NCI-H226 (cell line): Measurements from ENCODE around the gene TNIK.

Experiments used
- DNase-seq: peaks from one replicate; pipeline ENCODE4 v3.0.0-alpha.2; 2015

The TNIK gene

GRCh38 chr3:171221104-171221503 is 239.1 kb downstream of the TNIK start:
- DNase-seq: no peak

DNA sequence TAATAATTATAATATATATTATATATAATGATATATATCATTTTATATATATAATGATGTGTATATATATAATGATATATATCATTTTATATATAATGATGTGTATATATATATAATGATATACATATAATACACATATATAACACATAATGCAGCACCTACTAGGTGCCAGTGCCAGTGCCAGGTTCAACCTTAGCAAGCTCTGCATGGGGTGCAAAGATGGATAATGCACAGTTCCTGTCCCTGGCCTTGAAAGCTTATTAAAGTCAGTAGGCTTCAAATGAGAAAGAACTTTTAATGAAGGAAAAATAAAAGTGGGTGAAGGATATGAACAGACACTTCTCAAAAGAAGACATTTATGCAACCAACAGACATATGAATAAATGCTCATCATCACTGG is 240.9 kb downstream of the TNIK start:
- DNase-seq: no peak

- DNase-seq: no peak
Measured at GRCh38 chr3:171218069-171218468, 242.1 kb downstream of the TNIK start.

DNA sequence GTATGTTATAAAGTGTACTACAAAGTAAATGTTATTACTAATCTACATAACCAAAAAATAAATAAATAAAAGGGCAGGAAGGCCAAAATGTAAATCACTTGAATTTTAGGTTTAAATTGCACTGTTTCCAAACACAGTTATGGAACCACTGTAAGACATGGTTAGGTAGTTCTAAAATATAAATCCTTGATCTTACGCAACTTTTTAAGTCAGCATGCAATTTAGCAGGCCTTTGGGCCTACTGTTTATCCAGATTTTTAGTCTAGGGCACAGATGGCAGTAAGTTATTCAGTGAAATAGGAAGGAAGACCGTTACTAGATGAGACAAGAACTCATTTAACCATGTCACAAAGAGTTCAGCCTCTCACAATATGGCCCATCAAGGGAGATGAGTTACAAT is 246.3 kb downstream of the TNIK start:
- no peak for DNase-seq

- no peak for DNase-seq
Measured at GRCh38 chr3:171213178-171213577, 247.0 kb downstream of the TNIK start.

GRCh38 chr3:171212648-171213047 is 247.6 kb downstream of the TNIK start:
- DNase-seq: no peak

- DNase-seq: no peak
Measured at GRCh38 chr3:171206283-171206682, 253.9 kb downstream of the TNIK start.

- DNase-seq: no peak
Measured at GRCh38 chr3:171204942-171205341, 255.3 kb downstream of the TNIK start.

GRCh38 chr3:171201825-171202224 is 258.4 kb downstream of the TNIK start:
- DNase-seq: no peak

- no peak for DNase-seq
Measured at GRCh38 chr3:171200750-171201088, 259.5 kb downstream of the TNIK start.

GRCh38 chr3:171200052-171200749 is 260.0 kb downstream of the TNIK start:
- no peak for DNase-seq

DNA sequence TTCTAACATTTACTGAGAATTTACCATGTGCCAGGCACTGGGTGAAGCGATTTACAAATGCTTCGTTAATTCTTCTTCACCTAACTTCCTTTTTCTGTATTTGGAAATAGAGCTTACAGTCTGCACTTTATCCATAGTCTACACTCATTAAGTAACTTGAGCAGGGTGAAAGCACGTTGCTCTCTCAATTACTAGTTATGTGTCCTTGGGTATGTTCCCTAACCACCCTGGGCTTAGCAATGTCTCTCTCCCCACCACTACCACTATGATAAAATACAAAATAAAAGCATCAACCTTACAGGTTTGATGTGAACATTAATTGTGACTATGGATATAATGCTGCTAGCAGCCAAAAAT is 260.8 kb downstream of the TNIK start:
- DNase-seq: no peak

- no peak for DNase-seq
Measured at GRCh38 chr3:171198781-171199472, 261.3 kb downstream of the TNIK start.

GRCh38 chr3:171195686-171196085 is 264.5 kb downstream of the TNIK start:
- peak; percentile 1 for DNase-seq

DNA sequence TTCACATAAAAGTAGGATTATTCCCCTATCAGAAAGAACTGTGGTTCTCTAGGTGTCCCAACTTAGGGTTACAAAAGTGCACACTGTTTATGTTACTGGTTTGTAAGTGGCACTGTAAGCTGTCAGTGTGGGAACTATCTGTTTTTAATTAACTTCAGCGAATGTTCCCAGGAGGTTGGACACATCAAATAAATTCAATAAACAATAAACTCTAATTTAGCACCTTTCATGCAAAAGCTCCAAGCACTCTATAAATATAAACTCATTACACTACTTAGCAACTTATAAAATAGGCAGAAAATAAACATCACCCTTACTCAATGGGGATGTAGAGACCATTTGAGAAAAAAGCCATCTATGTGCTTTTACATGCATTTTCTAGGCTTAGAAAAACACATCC is 265.2 kb downstream of the TNIK start:
- DNase-seq: no peak

DNA sequence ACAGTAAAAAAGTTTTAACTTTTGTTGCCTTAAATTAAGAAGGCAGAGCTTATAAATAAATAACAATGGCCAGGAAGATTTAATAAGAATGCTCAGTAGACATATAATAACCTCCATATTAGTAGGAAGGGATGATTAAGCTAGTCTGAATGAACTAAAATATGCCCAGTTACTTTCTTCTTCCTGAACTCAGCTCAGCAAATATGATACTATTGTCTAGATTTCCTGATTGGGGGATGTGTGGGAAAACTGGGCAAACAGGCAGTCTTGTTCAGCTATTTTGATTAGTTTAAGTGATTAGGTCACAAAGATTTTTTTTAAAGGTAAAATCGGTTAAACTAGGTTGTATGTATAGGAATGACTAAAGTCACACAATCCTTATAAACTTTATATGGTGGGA is 266.5 kb downstream of the TNIK start:
- DNase-seq: no peak

DNA sequence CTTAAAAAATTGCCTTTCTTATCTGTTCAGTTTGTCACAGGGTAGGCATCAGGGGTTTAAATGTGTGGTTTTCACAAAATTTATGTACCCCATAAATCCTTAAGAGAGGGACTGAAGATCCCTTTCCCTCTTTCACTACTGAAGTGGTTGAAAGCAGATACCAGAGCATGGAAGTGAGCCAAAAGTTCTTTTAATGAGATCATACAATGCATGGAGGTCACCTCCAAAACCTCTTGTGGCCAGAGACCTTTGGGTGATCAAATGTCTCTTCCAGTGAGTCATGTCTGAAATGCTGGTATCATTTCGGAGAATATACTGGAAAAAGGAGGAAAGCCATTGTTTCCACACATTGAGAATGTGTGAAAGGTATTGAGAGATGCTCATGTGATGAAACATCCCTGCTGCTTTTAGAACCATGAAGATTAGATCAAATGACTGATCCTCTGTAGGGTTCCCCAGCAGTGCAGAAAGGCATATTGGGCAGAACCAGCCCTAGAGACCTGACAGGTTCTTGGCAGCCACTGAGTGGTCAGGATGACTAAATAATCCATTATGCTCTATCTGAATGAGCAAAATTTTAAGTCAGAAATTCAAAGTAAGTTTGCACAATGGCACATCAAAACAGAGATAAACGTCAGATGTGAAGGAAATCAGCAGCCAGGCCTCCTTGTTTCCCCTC is 267.9 kb downstream of the TNIK start:
- DNase-seq: peak; percentile 88

GRCh38 chr3:171190668-171191067 is 269.5 kb downstream of the TNIK start:
- DNase-seq: peak; percentile 43

DNA sequence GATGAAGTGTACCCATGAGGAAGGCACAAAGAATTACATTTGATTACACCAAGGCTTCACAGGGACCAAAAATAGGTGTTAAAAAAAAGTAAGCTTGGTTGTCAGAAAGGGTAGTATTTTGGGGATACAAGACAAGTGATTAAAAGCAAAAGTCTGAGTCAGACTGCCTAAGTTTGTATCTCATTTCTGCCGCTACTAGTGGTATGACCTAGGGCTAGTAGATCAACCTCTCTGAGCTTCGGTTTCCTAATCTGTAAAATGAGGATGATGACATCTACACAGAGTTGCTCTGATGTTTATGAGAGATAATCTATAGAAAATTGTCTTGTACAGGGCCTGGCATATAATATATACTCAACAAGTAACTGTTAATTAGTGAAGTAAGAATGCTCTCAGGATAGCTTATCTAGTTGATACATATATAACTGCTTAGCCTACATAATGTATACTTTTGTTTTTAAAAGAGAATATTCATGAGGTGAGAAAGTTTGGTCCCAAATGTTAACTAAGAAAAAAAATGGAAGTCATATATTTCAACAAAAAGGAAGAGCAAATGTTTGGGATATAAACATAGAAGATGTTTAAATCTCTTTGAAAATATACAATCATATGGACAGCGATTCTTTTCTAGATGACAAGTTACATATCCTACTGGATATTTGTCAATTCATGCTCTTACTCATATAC is 270.7 kb downstream of the TNIK start:
- no peak for DNase-seq

- DNase-seq: no peak
Measured at GRCh38 chr3:171187706-171188290, 272.4 kb downstream of the TNIK start.

- no peak for DNase-seq
Measured at GRCh38 chr3:171186817-171187500, 273.2 kb downstream of the TNIK start.

- no peak for DNase-seq
Measured at GRCh38 chr3:171186383-171186782, 273.8 kb downstream of the TNIK start.

DNA sequence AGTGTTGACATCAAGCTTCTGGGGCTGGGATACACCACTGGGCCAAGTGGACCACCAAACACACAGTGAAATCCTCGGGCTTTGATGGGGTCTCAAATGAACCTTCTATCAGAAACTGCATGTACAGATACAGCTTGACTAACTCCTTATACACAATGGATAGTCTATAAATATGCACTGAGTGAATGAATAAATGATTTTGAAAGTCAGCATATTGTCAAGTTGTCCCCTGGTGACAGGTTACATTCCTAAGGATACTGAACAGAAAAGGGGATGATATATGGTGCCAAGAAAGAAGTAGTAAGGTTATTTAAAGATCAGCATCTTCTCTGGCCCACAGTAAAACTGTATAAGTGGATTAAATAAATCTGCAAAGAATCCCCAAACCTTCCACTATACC is 274.2 kb downstream of the TNIK start:
- DNase-seq: no peak
